ENCODE data around the gene C1QTNF12. TPM values are rescaled to one million over a fixed set of nuclear protein-coding genes. Genes with fewer than 3 reads are reported as not detected.
A peak's percentile ranks its signal among the peaks of the same experiment; 100 is the strongest.

The C1QTNF12 gene
- total RNA-seq, 1 experiment from 2014 or later = 1.8 TPM

DNA sequence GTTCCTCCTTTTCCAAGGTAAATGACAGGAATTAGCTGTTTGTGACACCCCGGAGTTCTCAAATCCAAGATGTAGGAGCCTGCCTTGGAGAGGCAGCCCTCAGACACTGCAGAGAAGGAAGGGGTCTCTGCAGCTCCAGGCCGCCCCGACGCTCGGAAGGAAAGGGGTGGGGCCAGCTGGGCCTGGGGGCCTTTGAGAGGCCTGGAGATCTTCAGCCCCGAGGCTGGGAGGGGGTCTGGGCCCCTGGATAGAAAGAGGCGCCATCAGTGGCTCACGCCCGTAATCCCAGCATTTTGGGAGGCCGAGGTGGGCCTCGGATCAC, 39.0 kb downstream of the C1QTNF12 start:
- H3K36me3 ChIP-seq = no peaks in the 10 kb centered on the region
- H3K27ac ChIP-seq = no peak overlapping the region

GRCh38 chr1:1206966-1207531, 39.5 kb downstream of the C1QTNF12 start:
- H3K36me3 ChIP-seq = no peaks in the 10 kb centered on the region
- H3K27me3 ChIP-seq (replicated peaks) = no peaks in the 10 kb centered on the region
- no peak overlapping the region for H3K4me3 ChIP-seq
- DNase-seq (ENCODE audit: low read depth in 1 of 2, low spot score in 2 of 2) = no peak
- H3K9me3 ChIP-seq (replicated peaks) = no peaks in the 10 kb centered on the region
- H3K27ac ChIP-seq = no peak overlapping the region
- peaks cover 17% of the 10 kb centered on the region for H3K4me1 ChIP-seq (replicated peaks)

More for the DNA sequence above, 39.0 kb downstream of the C1QTNF12 start:
- Histone ChIP-seq H3K4me1 (replicated peaks) (peaks cover 17% of the 10 kb centered on the region), H3K4me3 (no peak overlapping the region), H3K27me3 (replicated peaks) (no peaks in the 10 kb centered on the region), H3K9me3 (replicated peaks) (no peaks in the 10 kb centered on the region)
- DNase-seq (ENCODE audit: low read depth in 1 of 2, low spot score in 2 of 2) = no peak

GRCh38 chr1:1206376-1206965, 40.1 kb downstream of the C1QTNF12 start, which contains the start of gene TNFRSF18:
TNFRSF18 (minus strand) TSS chr1:1206592; CDS start chr1:1206571, 21 bp downstream.
- Histone ChIP-seq H3K9me3 (replicated peaks) (no peaks in the 10 kb centered on the region), H3K27me3 (replicated peaks) (0 out of 2 replicates have a peak, but pooled peaks cover under 1% of the 10 kb centered on the region), H3K4me3 (no peak within 1 kb of the TSS), H3K27ac (no peak within 1 kb of the TSS), H3K36me3 (no peaks in the 10 kb centered on the region), H3K4me1 (replicated peaks) (peaks cover 18% of the 10 kb centered on the region)
- no peak for DNase-seq (ENCODE audit: low read depth in 1 of 2, low spot score in 2 of 2)

DNA sequence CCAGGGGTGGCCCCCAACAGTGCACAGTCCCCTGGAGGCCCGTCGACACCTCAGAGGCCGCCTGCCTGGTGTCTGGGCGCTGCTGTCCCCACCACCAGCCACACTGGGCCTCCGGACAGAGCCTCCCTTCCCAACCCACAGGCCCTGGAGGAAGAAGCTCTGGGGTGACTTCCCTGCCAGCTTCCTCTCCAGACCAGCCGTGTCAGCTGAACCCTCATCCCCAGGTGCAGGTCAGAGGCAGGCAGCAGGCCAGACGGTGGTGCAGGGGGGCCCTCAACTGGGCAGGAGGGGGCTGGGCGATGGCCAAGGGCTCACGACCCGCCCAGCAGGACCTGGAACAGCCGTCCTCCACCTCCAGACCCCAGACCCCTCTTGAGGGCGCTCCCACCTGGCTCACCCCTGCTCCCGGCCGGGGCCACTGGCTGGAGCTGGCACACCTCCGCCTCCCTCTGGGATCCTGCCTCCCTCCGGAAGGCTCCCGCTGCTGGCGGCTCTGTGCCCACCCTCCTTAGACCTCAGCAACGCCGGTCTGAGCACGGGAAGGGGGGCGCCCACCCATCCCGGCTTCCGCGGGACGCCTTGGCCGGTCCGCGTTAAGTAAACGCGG, 40.6 kb downstream of the C1QTNF12 start:
- Histone ChIP-seq H3K27me3 (replicated peaks) (0 out of 2 replicates have a peak, but pooled peaks cover 3% of the 10 kb centered on the region), H3K36me3 (no peaks in the 10 kb centered on the region), H3K4me1 (replicated peaks) (peaks cover 20% of the 10 kb centered on the region), H3K9me3 (replicated peaks) (no peaks in the 10 kb centered on the region), H3K27ac (no peak overlapping the region), H3K4me3 (no peak overlapping the region)
- DNase-seq (ENCODE audit: low read depth in 1 of 2, low spot score in 2 of 2) = no peak

DNA sequence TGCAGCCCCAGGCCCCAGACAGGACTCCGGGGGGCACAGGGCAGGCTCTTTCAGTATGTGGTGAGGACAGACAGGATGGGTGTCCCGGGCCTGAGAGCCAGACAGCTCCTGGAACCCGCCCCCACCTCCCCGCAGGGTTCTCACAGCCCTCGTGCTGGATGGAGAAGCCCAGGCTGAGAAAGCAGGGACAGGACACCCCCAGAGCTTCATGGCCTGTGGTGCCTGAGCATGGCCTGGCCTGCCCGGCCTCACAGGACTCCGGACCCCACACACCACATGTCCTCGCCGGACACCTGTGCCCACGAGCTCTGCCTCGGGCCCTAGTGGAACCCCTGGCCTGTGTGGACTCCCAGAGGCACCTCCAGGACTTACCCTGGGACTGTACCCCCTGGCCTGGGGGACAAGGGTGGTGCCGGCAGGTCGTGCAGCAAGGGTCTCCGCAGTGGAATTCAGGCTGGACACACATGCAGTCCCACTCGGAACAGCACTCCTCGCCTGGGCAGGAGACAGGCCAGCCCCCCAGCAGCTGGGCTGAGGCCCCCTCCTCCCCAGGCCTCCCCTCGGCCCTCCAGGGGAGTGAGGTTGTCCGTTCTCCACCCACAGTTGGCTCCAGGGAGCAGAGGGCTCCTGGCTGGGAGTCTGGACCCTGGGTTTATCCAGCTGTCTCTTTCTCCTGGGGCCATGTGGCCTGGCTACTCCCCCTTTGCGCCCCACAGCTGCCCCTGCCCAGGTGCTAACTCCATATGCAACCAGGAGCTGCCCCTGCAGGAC, 41.3 kb downstream of the C1QTNF12 start:
- no peak overlapping the region for H3K4me3 ChIP-seq
- H3K36me3 ChIP-seq = no peaks in the 10 kb centered on the region
- peaks cover 3% of the 10 kb centered on the region; the same call in 1 of the 2 replicates for H3K27me3 ChIP-seq (replicated peaks)
- no peak overlapping the region for H3K27ac ChIP-seq
- no peaks in the 10 kb centered on the region for H3K9me3 ChIP-seq (replicated peaks)
- DNase-seq (ENCODE audit: low read depth in 1 of 2, low spot score in 2 of 2) = no peak
- peaks cover 20% of the 10 kb centered on the region for H3K4me1 ChIP-seq (replicated peaks)

DNA sequence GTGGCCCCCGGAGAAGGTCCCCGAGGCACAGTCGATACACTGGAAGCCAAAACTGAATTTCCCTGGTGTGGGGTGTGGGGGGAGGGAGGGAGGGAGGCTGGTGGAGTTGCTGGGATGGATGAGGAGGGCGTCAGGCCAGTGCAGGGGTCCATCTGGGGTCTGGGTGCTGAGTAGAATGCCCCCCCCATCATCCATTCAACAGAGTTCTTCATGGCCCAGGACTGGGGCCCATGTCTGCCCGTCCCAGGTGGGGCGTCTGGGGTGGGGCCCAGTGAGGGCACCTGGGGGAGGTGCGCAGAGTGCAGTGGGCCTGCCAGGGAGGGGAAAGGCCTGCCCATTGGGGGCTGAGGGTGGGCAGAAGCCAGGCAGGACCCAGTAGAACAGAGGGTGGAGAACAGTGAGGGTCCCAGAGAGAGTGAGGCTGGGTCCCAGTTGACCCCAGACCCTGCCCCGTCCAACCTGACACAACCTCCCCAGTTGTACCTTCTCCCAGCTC, 42.0 kb downstream of the C1QTNF12 start:
- H3K4me3 ChIP-seq = no peak overlapping the region
- peaks cover 20% of the 10 kb centered on the region for H3K4me1 ChIP-seq (replicated peaks)
- H3K9me3 ChIP-seq (replicated peaks) = no peaks in the 10 kb centered on the region
- peaks cover 3% of the 10 kb centered on the region; the same call in 1 of the 2 replicates for H3K27me3 ChIP-seq (replicated peaks)
- no peaks in the 10 kb centered on the region for H3K36me3 ChIP-seq
- no peak for DNase-seq (ENCODE audit: low read depth in 1 of 2, low spot score in 2 of 2)
- H3K27ac ChIP-seq = no peak overlapping the region

DNA sequence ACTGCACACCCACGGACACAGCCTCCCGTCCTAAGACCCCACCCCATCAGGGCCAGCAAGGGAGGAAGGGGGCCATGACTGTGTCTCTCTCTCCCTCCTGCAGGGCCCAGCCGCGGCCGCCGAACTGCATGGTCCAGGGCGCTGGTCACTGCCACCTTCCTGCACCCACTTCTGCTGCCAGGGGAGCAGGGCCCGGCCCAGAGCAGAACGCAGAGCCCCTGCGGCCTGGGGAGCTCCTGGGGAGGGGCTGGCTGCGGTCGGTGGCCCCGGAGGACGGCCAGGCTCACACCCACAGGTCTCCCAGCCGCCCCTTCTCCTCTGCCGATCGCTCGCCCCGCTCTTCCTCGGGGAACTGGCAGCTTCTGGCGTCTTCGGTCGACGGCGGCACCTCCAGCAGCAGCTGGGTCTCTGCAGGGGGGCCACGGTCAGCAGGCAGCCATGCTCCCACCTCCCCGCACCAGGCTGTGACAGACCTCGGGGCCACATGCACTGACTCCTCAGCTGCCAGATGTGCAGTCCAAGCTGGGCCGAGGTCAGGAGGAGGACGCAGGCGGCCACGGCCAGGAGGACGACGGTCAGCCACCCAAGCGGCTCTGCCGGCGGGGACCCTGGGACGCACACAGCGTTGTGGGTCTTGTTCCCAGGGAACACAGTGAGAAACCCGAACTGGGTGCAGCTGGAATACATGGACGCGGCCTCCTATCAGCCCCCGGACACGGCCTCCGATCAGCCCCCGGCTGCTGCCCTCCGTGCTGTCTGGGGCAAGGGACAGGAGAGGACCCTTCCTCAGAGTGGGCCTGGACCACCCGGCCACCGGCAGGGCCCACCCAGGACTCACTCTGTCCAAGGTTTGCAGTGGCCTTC, 42.7 kb downstream of the C1QTNF12 start:
- no peaks in the 10 kb centered on the region for H3K36me3 ChIP-seq
- H3K4me3 ChIP-seq = no peak overlapping the region
- H3K9me3 ChIP-seq (replicated peaks) = no peaks in the 10 kb centered on the region
- peaks cover 16% of the 10 kb centered on the region for H3K4me1 ChIP-seq (replicated peaks)
- no peak for DNase-seq (ENCODE audit: low read depth in 1 of 2, low spot score in 2 of 2)
- H3K27ac ChIP-seq = no peak overlapping the region
- H3K27me3 ChIP-seq (replicated peaks) = peaks cover 3% of the 10 kb centered on the region; the same call in 1 of the 2 replicates

DNA sequence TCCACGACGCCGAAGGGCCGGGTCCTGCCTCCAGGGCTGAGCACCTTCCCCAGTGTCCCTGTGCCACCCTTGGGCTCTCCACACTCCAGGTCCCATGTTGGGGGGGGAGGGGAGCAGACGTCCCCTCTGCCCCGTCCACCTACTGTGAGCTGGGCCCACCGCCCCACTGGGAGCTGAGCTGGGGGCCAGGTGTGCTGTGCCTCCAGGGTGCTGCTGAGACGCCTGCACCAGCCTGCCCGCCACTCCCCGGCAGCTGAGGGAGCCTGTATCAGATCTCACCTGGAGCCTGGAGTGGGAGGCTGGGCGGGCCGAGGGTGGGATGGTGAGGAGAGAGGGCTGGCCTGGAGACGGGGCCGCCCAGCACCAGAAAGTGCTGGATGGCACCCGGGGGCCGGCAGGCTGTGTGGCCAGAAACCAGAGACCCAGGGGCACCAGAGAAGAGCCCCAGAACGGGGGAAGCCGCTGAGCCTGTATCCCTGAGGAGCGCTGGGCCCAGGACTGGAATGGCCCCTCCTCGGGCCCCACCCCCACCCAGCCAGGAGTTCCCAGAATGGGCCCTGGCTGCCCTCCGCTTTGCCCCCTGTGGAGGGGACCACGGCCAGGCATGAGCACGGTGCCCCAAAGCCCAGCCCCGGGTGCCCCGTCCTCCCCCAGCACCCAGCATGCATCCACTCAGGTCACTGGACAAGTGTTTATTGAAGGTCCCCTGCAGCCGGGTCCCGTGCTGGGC, 43.5 kb downstream of the C1QTNF12 start:
- H3K36me3 ChIP-seq = no peaks in the 10 kb centered on the region
- no peak overlapping the region for H3K27ac ChIP-seq

GRCh38 chr1:1200876-1201810, 45.4 kb downstream of the C1QTNF12 start:
- Histone ChIP-seq H3K27me3 (replicated peaks) (peaks cover 3% of the 10 kb centered on the region; the same call in 1 of the 2 replicates), H3K27ac (no peak overlapping the region), H3K4me3 (peak overlapping the region; percentile 29), H3K36me3 (no peaks in the 10 kb centered on the region), H3K4me1 (replicated peaks) (peaks cover 3% of the 10 kb centered on the region; the same call in 1 of the 2 replicates), H3K9me3 (replicated peaks) (no peaks in the 10 kb centered on the region)
- no peak for DNase-seq (ENCODE audit: low read depth in 1 of 2, low spot score in 2 of 2)

More for the DNA sequence above, 43.5 kb downstream of the C1QTNF12 start:
- peaks cover 8% of the 10 kb centered on the region for H3K4me1 ChIP-seq (replicated peaks)
- peaks cover 3% of the 10 kb centered on the region; the same call in 1 of the 2 replicates for H3K27me3 ChIP-seq (replicated peaks)
- no peaks in the 10 kb centered on the region for H3K9me3 ChIP-seq (replicated peaks)
- H3K4me3 ChIP-seq = no peak overlapping the region
- DNase-seq (ENCODE audit: low read depth in 1 of 2, low spot score in 2 of 2) = no peak

- no peaks in the 10 kb centered on the region for H3K36me3 ChIP-seq
- no peaks in the 10 kb centered on the region for H3K9me3 ChIP-seq (replicated peaks)
- H3K4me1 ChIP-seq (replicated peaks) = peaks cover 3% of the 10 kb centered on the region; the same call in 1 of the 2 replicates
- no peak overlapping the region for H3K4me3 ChIP-seq
- H3K27ac ChIP-seq = no peak overlapping the region
- DNase-seq (ENCODE audit: low read depth in 1 of 2, low spot score in 2 of 2) = no peak
- H3K27me3 ChIP-seq (replicated peaks) = peaks cover 3% of the 10 kb centered on the region; the same call in 1 of the 2 replicates
These were observed 46.3 kb downstream of the C1QTNF12 start for GRCh38 chr1:1199961-1200875.

Data from SJSA1 (cell line).